Astrocyte (in vitro differentiated cells and primary cell): ENCODE measurements around the gene EFNB2. TPM values are rescaled to one million over a fixed set of nuclear protein-coding genes. Genes with fewer than 3 reads are reported as not detected.

ENCODE experiments used
- DNase-seq: peaks from one replicate; pipeline ENCODE4 v3.0.0-alpha.2; 2010; ENCODE audit warnings: low read depth
- FAIRE-seq: peaks from 2 replicates; lab custom pipeline; 2011; peaks lifted over from hg19 to GRCh38; lab: Jason Lieb, UNC
- H2AFZ ChIP-seq: 2 replicates; pipeline ENCODE4 v1.6.0; 2012; ENCODE audit warnings: low read depth, low read length, inconsistent platforms
- H3K27ac ChIP-seq: 2 replicates; pipeline ENCODE4 v1.5.1; 2011; ENCODE audit warnings: low read depth, low read length, inconsistent platforms
- H3K27me3 ChIP-seq: 2 replicates; pipeline ENCODE4 v1.6.0; 2011; ENCODE audit warnings: low read length, inconsistent platforms; ENCODE audit not compliant: insufficient read depth
- H3K36me3 ChIP-seq: 2 replicates; pipeline ENCODE4 v1.5.1; 2011; ENCODE audit warnings: low read length, inconsistent platforms; ENCODE audit not compliant: insufficient read depth
- H3K4me1 ChIP-seq: 2 replicates; pipeline ENCODE4 v1.5.1; 2011; ENCODE audit warnings: low read length, inconsistent platforms; ENCODE audit not compliant: insufficient read depth
- H3K4me2 ChIP-seq: 2 replicates; pipeline ENCODE4 v1.6.0; 2012; ENCODE audit warnings: low read length, inconsistent platforms
- H3K4me3 ChIP-seq: 2 replicates; pipeline ENCODE4 v1.5.1; 2011; ENCODE audit warnings: low read depth, mild to moderate bottlenecking, low read length, inconsistent platforms; ENCODE audit not compliant: insufficient read depth
- H3K79me2 ChIP-seq: 2 replicates; pipeline ENCODE4 v1.6.0; 2012; ENCODE audit warnings: mild to moderate bottlenecking, low read length, inconsistent platforms; ENCODE audit not compliant: insufficient read depth
- H3K9ac ChIP-seq: 2 replicates; pipeline ENCODE4 v1.6.0; 2012; ENCODE audit warnings: mild to moderate bottlenecking, low read length, inconsistent platforms
- H3K9me3 ChIP-seq: 2 replicates; pipeline ENCODE4 v1.5.1; 2012; ENCODE audit warnings: low read depth, mild to moderate bottlenecking, low read length, inconsistent platforms; ENCODE audit not compliant: insufficient read depth
- H4K20me1 ChIP-seq: 2 replicates; pipeline ENCODE4 v1.6.0; 2012; ENCODE audit warnings: low read length, inconsistent platforms; ENCODE audit not compliant: insufficient read depth
- H3K27ac Mint-ChIP-seq: one replicate; pipeline ENCODE4 v1.8.0; 2021; ENCODE audit warnings: mild to moderate bottlenecking, mixed read lengths; ENCODE audit not compliant: unreplicated experiment
- H3K27me3 Mint-ChIP-seq: one replicate; pipeline ENCODE4 v1.8.0; 2021; ENCODE audit warnings: low read depth, mixed read lengths; ENCODE audit not compliant: unreplicated experiment
- H3K36me3 Mint-ChIP-seq: one replicate; pipeline ENCODE4 v1.8.0; 2021; ENCODE audit warnings: low read depth, mixed read lengths; ENCODE audit not compliant: unreplicated experiment
- H3K4me1 Mint-ChIP-seq: one replicate; pipeline ENCODE4 v1.8.0; 2021; ENCODE audit warnings: low read depth, mixed read lengths; ENCODE audit not compliant: unreplicated experiment
- H3K4me3 Mint-ChIP-seq: one replicate; pipeline ENCODE4 v1.8.0; 2021; ENCODE audit warnings: mild to moderate bottlenecking, moderate library complexity, mixed read lengths; ENCODE audit not compliant: unreplicated experiment
- H3K9me3 Mint-ChIP-seq: one replicate; pipeline ENCODE4 v1.8.0; 2021; ENCODE audit warnings: mild to moderate bottlenecking, mixed read lengths; ENCODE audit not compliant: unreplicated experiment
- CTCF ChIP-seq: IDR thresholded peaks from 2 replicates; pipeline ENCODE4 v1.5.1; 2011; ENCODE audit warnings: low read depth, mild to moderate bottlenecking, inconsistent platforms, low read length, moderate library complexity; ENCODE audit not compliant: insufficient read depth
- EZH2 ChIP-seq: IDR thresholded peaks from 2 replicates; pipeline ENCODE4 v1.6.1; 2012; ENCODE audit warnings: mild to moderate bottlenecking, low read length, inconsistent platforms; ENCODE audit not compliant: insufficient read depth
- total RNA-seq: library from RNA; stranded (reverse); gene quantifications from 2 replicates; pipeline ENCODE4 v1.2.1, GENCODE V29; 2021

EFNB2 gene
- total RNA-seq, 1 donor from 2014 or later = 93.2 TPM

GRCh38 chr13:106522898-106523525 is 12.4 kb downstream of the EFNB2 start:
- Histone ChIP-seq H3K9ac (peak overlapping the region; percentile 32), H3K27ac (peak overlapping the region; percentile 22), H3K36me3 (peaks cover 2% of the 10 kb centered on the region), H3K4me1 (peaks cover 24% of the 10 kb centered on the region), H3K79me2 (peaks cover 100% of the 10 kb centered on the region), H4K20me1 (peaks cover 77% of the 10 kb centered on the region), H3K9me3 (no peaks in the 10 kb centered on the region), H3K27me3 (no peaks in the 10 kb centered on the region), H3K4me2 (peak overlapping the region; percentile 67), H3K4me3 (no peak overlapping the region), H2AFZ (no peak overlapping the region)
- TF ChIP-seq EZH2 (no peak), CTCF (no peak)
- Mint-ChIP-seq H3K27ac (peak overlapping the region; percentile 19), H3K9me3 (no peaks in the 10 kb centered on the region), H3K4me3 (peak overlapping the region; percentile 31), H3K4me1 (peaks cover 64% of the 10 kb centered on the region), H3K36me3 (no peaks in the 10 kb centered on the region), H3K27me3 (no peaks in the 10 kb centered on the region)
- DNase-seq = no peak
- no peak for FAIRE-seq

DNA sequence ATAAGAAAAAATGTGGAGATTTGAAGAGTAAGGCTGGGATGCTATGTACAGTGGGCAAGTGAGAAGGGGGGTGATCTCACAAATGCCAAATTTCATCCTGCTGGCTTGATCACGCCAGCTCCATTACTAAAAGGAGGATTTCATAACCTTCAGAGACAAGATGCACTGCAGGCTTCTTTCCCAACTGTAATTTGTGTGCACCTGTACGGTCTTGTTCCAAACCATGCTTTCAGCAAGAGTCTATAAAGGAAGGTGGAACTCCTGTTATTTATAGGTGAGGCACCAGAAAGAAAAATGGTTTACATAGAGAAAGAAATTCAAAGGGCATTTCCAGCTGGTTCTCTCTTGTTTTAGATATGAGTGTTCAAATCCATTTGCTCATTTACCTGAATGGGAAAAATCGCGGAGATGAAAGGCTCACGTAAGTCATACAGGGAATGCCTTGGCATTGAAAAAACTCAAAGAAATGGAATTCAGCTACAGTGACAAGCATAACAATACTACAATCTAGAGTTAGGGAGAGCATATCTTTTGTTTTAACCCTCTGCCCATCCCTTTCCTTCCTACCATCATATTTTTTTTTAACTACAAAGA is 13.3 kb downstream of the EFNB2 start:
- H3K27me3 ChIP-seq = no peaks in the 10 kb centered on the region
- H3K4me3 ChIP-seq = no peak overlapping the region
- no peak overlapping the region for H3K9ac ChIP-seq
- H3K9me3 Mint-ChIP-seq = no peaks in the 10 kb centered on the region
- H3K36me3 ChIP-seq = peaks cover 2% of the 10 kb centered on the region
- TF ChIP-seq CTCF (no peak), EZH2 (no peak)
- no peaks in the 10 kb centered on the region for H3K27me3 Mint-ChIP-seq
- DNase-seq = no peak
- peaks cover 24% of the 10 kb centered on the region for H3K4me1 ChIP-seq
- peaks cover 100% of the 10 kb centered on the region for H3K79me2 ChIP-seq
- no peak overlapping the region for H2AFZ ChIP-seq
- no peaks in the 10 kb centered on the region for H3K9me3 ChIP-seq
- H3K27ac ChIP-seq = no peak overlapping the region
- no peak overlapping the region for H3K4me3 Mint-ChIP-seq
- H3K4me1 Mint-ChIP-seq = peaks cover 60% of the 10 kb centered on the region
- H3K27ac Mint-ChIP-seq = no peak overlapping the region
- H3K4me2 ChIP-seq = no peak overlapping the region
- no peak for FAIRE-seq
- H4K20me1 ChIP-seq = peaks cover 71% of the 10 kb centered on the region
- peaks cover under 1% of the 10 kb centered on the region for H3K36me3 Mint-ChIP-seq
